Measurements from ENCODE around the gene DMAC2L. TPM values are rescaled to one million over a fixed set of nuclear protein-coding genes. Genes with fewer than 3 reads are reported as not detected.

Gene DMAC2L
- total RNA-seq, 2 experiments from 2014 or later: 13.8 to 33.0 TPM

- CTCF ChIA-PET (ENCODE audit: unreplicated experiment): no interaction called here
- intact Hi-C loops (cut with micrococcal nuclease; ENCODE audit: unreplicated experiment): loop anchor here (5.0 kb wide), 1 partner anchor 131 kb away; no protein-coding TSS in a partner anchor
Measured at GRCh38 chr14:50263321-50263720, 48.8 kb upstream of the DMAC2L start.

GRCh38 chr14:50265029-50265428 lies 47.1 kb upstream of the DMAC2L start:
- POLR2A ChIA-PET: interaction anchor here (0.6 kb wide), 1 partner anchor 1464 kb away, joined by 3 read pairs; no protein-coding TSS in a partner anchor
- no TSS peak for BruUV-seq (replicated peaks)
- no peaks in the 10 kb centered on the region for H3K4me1 ChIP-seq (ENCODE audit: insufficient read depth, low read length, poor library complexity, severe bottlenecking)

More at GRCh38 chr14:50263321-50263720, 48.8 kb upstream of the DMAC2L start:
- H3K27ac ChIP-seq (ENCODE audit: low read depth, low read length, poor library complexity, severe bottlenecking): no peak overlapping the region
- no peaks in the 10 kb centered on the region for H3K9me2 ChIP-seq (ENCODE audit: insufficient read depth, low read length)
- BruUV-seq (replicated peaks): no TSS peak
- peaks cover 10% of the 10 kb centered on the region; the same call in 1 of the 2 replicates for H3K36me3 ChIP-seq (ENCODE audit: insufficient read depth, low read length)
- H2AFZ ChIP-seq (ENCODE audit: low read length): no peak overlapping the region
- no peaks in the 10 kb centered on the region for H4K20me1 ChIP-seq (ENCODE audit: insufficient read depth, low read length)
- no peak overlapping the region for H3K4me3 ChIP-seq (ENCODE audit: low read depth, low read length, poor library complexity, severe bottlenecking)
- H3K4me1 ChIP-seq (ENCODE audit: insufficient read depth, low read length, poor library complexity, severe bottlenecking): no peaks in the 10 kb centered on the region
- no peak overlapping the region for H3K4me2 ChIP-seq (ENCODE audit: low read length)
- DNase-seq (ENCODE audit: low spot score): no peak
- H3K79me2 ChIP-seq (ENCODE audit: insufficient read depth, low read depth, low read length): no peaks in the 10 kb centered on the region
- no peaks in the 10 kb centered on the region for H3K9me3 ChIP-seq (ENCODE audit: low read length)
- POLR2A ChIA-PET: interaction anchor here (0.5 kb wide), 1 partner anchor 234 kb away, joined by 4 read pairs; no protein-coding TSS in a partner anchor
- TF ChIP-seq EZH2phosphoT487 (IDR thresholded peaks at IDR 0.05; ENCODE audit: borderline replicate concordance, low read depth, low read length): no peak

GRCh38 chr14:50270932-50271331 lies 41.2 kb upstream of the DMAC2L start:
- CTCF ChIA-PET (ENCODE audit: unreplicated experiment): no interaction called here
- no peaks in the 10 kb centered on the region for H3K4me1 ChIP-seq (ENCODE audit: insufficient read depth, low read length, poor library complexity, severe bottlenecking)
- BruUV-seq (replicated peaks): no TSS peak
- 0 out of 2 replicates have a peak, but pooled peaks cover 3% of the 10 kb centered on the region for H3K36me3 ChIP-seq (ENCODE audit: insufficient read depth, low read length)
- POLR2A ChIA-PET: no interaction called here
- no peaks in the 10 kb centered on the region for H3K79me2 ChIP-seq (ENCODE audit: insufficient read depth, low read depth, low read length)
- H3K27ac ChIP-seq (ENCODE audit: low read depth, low read length, poor library complexity, severe bottlenecking): no peak overlapping the region
- no peaks in the 10 kb centered on the region for H3K9me2 ChIP-seq (ENCODE audit: insufficient read depth, low read length)
- H2AFZ ChIP-seq (ENCODE audit: low read length): no peak overlapping the region
- H4K20me1 ChIP-seq (ENCODE audit: insufficient read depth, low read length): no peaks in the 10 kb centered on the region
- TF ChIP-seq EZH2phosphoT487 (IDR thresholded peaks at IDR 0.05; ENCODE audit: borderline replicate concordance, low read depth, low read length): no peak
- TF ChIP-seq CTCF (conservative IDR thresholded peaks at IDR 0.05; ENCODE audit: low read length): no peak
- no peak overlapping the region for H3K4me2 ChIP-seq (ENCODE audit: low read length)
- no peak overlapping the region for H3K4me3 ChIP-seq (ENCODE audit: low read depth, low read length, poor library complexity, severe bottlenecking)
- intact Hi-C loops (cut with micrococcal nuclease; ENCODE audit: unreplicated experiment): no loop called here
- no peak for DNase-seq (ENCODE audit: low spot score)
- H3K9me3 ChIP-seq (ENCODE audit: low read length): no peaks in the 10 kb centered on the region

More at GRCh38 chr14:50265029-50265428, 47.1 kb upstream of the DMAC2L start:
- CTCF ChIA-PET (ENCODE audit: unreplicated experiment): no interaction called here
- Histone ChIP-seq H4K20me1 (ENCODE audit: insufficient read depth, low read length) (no peaks in the 10 kb centered on the region), H3K9me3 (ENCODE audit: low read length) (no peaks in the 10 kb centered on the region), H3K79me2 (ENCODE audit: insufficient read depth, low read depth, low read length) (no peaks in the 10 kb centered on the region), H3K27ac (ENCODE audit: low read depth, low read length, poor library complexity, severe bottlenecking) (no peak overlapping the region), H3K4me2 (ENCODE audit: low read length) (no peak overlapping the region), H2AFZ (ENCODE audit: low read length) (no peak overlapping the region), H3K9me2 (ENCODE audit: insufficient read depth, low read length) (no peaks in the 10 kb centered on the region), H3K4me3 (ENCODE audit: low read depth, low read length, poor library complexity, severe bottlenecking) (no peak overlapping the region), H3K36me3 (ENCODE audit: insufficient read depth, low read length) (peaks cover 10% of the 10 kb centered on the region; the same call in 1 of the 2 replicates)
- DNase-seq (ENCODE audit: low spot score): no peak
- intact Hi-C loops (cut with micrococcal nuclease; ENCODE audit: unreplicated experiment): no loop called here
- TF ChIP-seq EZH2phosphoT487 (IDR thresholded peaks at IDR 0.05; ENCODE audit: borderline replicate concordance, low read depth, low read length) (no peak), CTCF (conservative IDR thresholded peaks at IDR 0.05; ENCODE audit: low read length) (no peak)
